Retina (tissue), 1 donor: ENCODE measurements around the gene CDS2.

ENCODE experiments used
- DNase-seq: peaks from one replicate; pipeline ENCODE4 v3.0.0-alpha.2; 2016

Gene CDS2

GRCh38 chr20:5153612-5154542 lies 27.1 kb downstream of the CDS2 start:
- DNase-seq, result no peak

- DNase-seq, result no peak
These were observed 27.7 kb downstream of the CDS2 start for GRCh38 chr20:5154543-5154925.

GRCh38 chr20:5155404-5155803 lies 28.6 kb downstream of the CDS2 start:
- no peak for DNase-seq

GRCh38 chr20:5156675-5157448 lies 30.1 kb downstream of the CDS2 start:
- DNase-seq, result no peak

- no peak for DNase-seq
These were observed 33.1 kb downstream of the CDS2 start for GRCh38 chr20:5159928-5160327.

- no peak for DNase-seq
These were observed 34.1 kb downstream of the CDS2 start for GRCh38 chr20:5160882-5161281.

- DNase-seq, result no peak
These were observed 34.8 kb downstream of the CDS2 start for GRCh38 chr20:5161536-5162164.

- peak; percentile 19 for DNase-seq
These were observed 38.1 kb downstream of the CDS2 start for GRCh38 chr20:5164645-5165625.

- no peak for DNase-seq
These were observed 42.0 kb downstream of the CDS2 start for GRCh38 chr20:5168651-5169396.

- DNase-seq, result no peak
These were observed 43.5 kb downstream of the CDS2 start for GRCh38 chr20:5170341-5170740.

GRCh38 chr20:5171064-5171789 lies 44.4 kb downstream of the CDS2 start:
- peak; percentile 32 for DNase-seq

- no peak for DNase-seq
These were observed 45.0 kb downstream of the CDS2 start for GRCh38 chr20:5171790-5172164.

GRCh38 chr20:5172167-5172601 lies 45.4 kb downstream of the CDS2 start:
- DNase-seq, result no peak

- no peak for DNase-seq
These were observed 46.2 kb downstream of the CDS2 start for GRCh38 chr20:5172903-5173463.

GRCh38 chr20:5173751-5174150 lies 46.9 kb downstream of the CDS2 start:
- no peak for DNase-seq

- DNase-seq, result no peak
These were observed 50.3 kb downstream of the CDS2 start for GRCh38 chr20:5177071-5177470.

- DNase-seq, result no peak
These were observed 51.2 kb downstream of the CDS2 start for GRCh38 chr20:5178046-5178445.

GRCh38 chr20:5180421-5180820 lies 53.6 kb downstream of the CDS2 start:
- no peak for DNase-seq

- no peak for DNase-seq
These were observed 54.1 kb downstream of the CDS2 start for GRCh38 chr20:5180933-5181332.

GRCh38 chr20:5181492-5181891 lies 54.7 kb downstream of the CDS2 start:
- DNase-seq, result no peak
